HG03280 (cell line): ENCODE measurements around the gene PCP4.

Experiments used
- ATAC-seq: cut with Tn5 transposase; IDR thresholded peaks from one replicate; pipeline ENCODE4 v1.9.1; 2021; ENCODE audit warnings: mild to moderate bottlenecking, moderate library complexity; ENCODE audit not compliant: unreplicated experiment

The PCP4 gene

DNA sequence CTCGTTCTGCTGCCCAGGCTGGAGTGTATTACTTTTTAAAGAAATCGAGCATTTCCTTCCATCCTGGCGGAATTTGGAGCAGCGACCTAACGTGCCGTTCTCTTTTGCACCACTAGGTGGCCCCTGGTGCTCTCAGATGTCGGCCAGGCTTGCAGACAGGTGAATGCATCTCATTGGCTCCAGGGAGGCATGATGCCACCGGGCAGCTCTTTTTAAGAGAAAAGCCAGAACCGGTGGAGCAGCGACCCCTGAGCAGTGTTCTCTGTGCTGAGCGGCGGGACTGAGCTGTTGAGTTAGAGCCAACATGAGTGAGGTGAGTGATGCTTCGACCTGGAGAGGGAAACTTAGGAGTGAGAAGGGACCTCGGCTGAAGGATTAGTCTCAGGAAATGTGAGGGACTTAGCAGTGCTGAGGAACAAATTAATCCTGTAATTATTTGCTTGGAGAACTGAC, at the start of gene PCP4:
Gene PCP4, plus strand, starts transcription at position 241 of the 453 bp plus-strand sequence. Its CDS starts 64 bp downstream, at position 305.
- ATAC-seq, result no peak

- no peak for ATAC-seq
Observed at GRCh38 chr21:39818557-39818956, 48.7 kb upstream of the PCP4 start.

- no peak for ATAC-seq
Observed at GRCh38 chr21:39822042-39822441, 45.2 kb upstream of the PCP4 start.

- no peak for ATAC-seq
Observed at GRCh38 chr21:39825250-39825649, 42.0 kb upstream of the PCP4 start.

GRCh38 chr21:39834543-39834942, 32.7 kb upstream of the PCP4 start:
- no peak for ATAC-seq

- no peak for ATAC-seq
Observed at GRCh38 chr21:39837861-39838359, 29.3 kb upstream of the PCP4 start.

GRCh38 chr21:39840373-39841097, 26.7 kb upstream of the PCP4 start:
- no peak for ATAC-seq

- ATAC-seq, result no peak
Observed at GRCh38 chr21:39842741-39843459, 24.3 kb upstream of the PCP4 start.

DNA sequence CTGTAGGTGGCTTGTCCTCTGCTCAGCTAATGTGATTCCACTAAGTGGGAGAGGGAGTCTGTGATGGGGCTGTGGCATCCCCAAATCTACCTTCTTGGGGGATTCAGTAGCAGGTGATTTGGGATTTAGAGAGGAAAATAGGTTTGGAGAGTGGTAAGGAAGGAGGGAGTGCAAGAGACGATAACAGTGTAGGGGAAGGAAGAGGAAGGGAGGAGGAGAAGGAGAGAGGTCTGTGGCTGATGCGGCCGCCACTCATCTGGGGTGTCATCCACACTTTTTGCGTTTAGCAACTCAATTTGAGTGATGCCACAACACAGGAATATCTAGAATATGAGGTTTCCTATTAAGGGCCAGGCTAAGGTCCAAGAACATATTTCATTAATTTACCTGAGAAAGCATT, 23.8 kb upstream of the PCP4 start:
- ATAC-seq, result no peak

DNA sequence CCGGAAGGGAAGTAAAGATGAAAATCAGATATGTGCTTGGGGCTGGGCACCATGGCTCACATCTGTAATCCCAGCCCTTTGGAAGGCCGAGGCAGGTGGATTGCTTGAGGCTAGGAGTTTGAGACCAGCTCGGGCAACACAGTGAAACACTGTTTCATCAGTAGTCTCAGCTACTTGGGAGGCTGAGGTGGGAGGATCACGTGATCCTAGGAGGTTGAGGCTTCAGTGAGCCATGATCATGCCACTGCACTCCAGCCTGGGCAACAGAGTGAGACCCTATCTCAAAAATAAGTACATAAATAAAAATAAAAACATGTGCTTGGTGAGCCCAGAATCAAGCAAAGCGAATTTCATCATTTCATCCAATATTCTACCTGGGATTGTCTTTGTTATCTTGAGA, 23.3 kb upstream of the PCP4 start:
- no peak for ATAC-seq

- no peak for ATAC-seq
Observed at GRCh38 chr21:39845571-39846130, 21.6 kb upstream of the PCP4 start.

- no peak for ATAC-seq
Observed at GRCh38 chr21:39847877-39848276, 19.4 kb upstream of the PCP4 start.

DNA sequence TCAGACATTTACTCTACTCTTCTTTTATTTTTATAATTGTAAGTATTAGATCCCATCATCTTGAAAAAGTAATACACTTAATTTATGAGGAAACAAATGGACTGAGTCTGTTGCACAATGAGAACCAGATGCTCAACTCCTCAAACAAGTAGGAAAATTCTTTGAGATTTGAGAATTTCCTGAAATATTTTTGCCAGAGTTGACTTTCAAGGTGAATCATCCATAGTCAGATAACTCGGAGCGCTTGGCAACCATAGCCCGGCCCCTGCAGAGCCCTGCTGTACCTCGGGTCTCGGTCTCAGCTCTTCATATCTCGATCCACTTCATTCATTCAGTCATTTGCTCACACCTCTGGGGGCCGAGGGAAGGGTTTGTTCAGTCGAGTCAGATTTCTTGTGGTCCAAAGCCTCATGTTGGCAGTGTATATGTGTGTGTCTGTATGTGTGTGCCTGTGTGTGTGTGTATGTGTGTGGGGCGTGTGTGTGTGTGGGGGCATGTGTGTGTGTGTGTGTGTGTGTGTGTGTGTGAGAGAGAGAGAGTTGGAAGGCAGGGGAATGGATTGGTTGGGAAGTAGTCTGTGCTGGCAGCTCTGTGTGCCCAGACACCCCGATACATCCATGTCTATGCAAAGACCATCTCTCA, 18.1 kb upstream of the PCP4 start:
- ATAC-seq, result no peak

- no peak for ATAC-seq
Observed at GRCh38 chr21:39850333-39850732, 16.9 kb upstream of the PCP4 start.

GRCh38 chr21:39851002-39851618, 16.1 kb upstream of the PCP4 start:
- no peak for ATAC-seq

DNA sequence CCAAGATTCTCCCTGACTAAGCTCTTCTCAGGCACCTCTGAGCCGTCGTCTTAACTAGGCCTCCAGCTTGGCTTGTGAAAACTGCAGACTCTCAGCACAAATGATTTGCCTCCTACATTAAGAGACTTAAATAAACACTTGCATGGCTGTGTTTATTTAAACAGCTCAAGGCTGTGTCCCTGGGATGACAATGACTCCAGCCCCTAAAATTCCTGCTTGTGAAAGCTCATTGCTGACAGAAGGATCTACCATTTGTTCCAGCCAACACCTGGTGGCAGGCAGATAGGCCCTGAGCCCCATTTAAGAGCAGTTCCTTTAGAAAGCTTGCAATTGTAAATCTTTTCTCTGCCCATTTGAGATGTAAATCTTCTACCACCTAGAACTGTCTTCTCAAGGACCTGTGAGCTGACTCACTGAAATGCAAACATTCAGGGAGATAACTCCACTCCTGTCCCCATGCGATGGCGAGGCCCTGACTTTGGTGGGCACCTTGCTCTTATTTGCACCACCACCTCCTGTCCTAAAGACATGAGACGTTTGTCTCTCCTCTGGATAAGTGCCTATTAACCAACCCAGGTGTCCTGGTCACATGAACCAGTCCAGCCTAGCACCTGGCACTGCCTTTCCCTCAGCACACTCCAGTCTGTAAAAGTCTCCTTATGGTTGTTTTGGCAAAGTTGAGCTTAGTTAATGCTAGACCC, 15.1 kb upstream of the PCP4 start:
- no peak for ATAC-seq

DNA sequence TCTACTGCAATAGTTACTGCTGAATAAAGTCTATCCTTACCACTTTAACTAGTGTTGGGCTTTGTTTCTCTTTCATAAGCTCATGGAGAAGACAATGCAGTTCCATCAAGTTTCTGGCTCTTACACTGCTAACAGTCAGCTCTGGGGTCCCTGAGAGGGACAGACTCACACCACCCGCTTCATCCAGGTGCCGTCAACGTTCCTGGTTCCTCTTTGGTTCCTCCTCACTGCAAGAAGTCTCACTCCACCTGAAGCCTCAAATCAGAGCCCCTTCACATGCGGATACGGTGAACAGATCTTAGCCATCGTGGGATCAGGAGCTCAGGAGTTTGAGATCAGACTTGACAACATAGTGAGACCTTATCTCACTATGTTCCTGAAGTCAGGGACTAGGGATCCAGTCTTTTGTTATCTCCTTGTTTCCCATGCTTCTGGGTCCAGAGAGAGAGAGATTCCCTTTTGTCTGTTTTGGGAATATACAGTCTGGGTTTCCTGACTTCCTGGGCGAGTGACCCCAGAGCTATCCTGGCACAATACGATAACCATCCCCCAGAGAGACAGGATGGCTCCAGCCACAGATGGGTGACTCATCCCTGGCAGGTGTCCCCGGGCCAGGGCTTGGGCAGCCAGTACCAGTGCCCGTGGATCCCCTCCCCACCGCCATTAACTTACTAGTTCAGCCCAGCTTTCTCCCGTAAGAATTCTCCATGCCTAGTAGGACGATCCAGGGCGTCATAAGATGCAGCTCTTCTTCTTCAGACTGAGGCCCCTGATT, 14.3 kb upstream of the PCP4 start:
- no peak for ATAC-seq

DNA sequence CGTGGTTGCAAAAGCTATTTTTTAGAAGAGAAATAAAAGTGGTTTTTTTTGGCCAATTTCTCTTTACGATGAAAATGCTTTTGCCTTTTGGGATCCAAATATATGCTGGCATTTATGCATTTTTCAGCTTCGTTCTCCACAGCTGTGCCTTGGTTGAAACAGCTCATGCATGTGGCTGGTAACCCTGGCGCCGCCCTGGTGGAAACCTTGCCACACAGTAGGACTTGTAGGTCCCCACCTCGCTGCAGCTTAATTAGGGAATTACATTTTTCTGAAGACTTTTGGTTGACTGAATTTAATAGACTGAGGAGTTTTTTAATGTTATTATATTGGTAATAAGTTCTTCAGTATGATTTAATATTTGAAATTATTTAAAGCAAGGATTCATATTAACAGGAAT, 12.7 kb upstream of the PCP4 start:
- no peak for ATAC-seq

DNA sequence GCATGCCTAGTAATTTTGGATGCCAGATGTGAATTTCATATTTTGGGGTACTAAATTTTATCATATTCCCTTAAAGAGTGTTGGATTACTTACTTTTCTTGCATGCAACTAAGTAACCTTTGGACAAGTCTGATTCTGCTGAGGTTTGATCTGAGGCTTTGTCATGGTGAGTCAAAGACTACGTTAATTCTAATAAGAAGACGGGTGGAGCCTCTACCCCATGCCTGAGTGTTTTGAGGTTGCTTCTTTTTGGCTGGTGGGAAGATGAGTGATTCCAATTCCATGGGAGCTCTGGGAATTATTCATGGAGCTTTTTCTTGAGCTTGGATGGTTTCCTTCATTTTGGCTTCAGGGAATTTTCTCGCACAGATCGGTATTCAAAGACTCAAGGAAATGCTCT, 11.6 kb upstream of the PCP4 start:
- no peak for ATAC-seq

- no peak for ATAC-seq
Observed at GRCh38 chr21:39860600-39860999, 6.6 kb upstream of the PCP4 start.
